ENCODE measurements around the gene MMP17. TPM values are rescaled to one million over a fixed set of nuclear protein-coding genes. Genes with fewer than 3 reads are reported as not detected.
A peak's percentile ranks its signal among the peaks of the same experiment; 100 is the strongest.

MMP17 gene
- polyA plus RNA-seq, 4 donors, result 2.5 to 4.5 TPM; not detected in 2

- no peak overlapping the region for H3K27ac ChIP-seq (ENCODE audit: low read depth in 1 of 3, low read length in 2 of 3)
- FAIRE-seq (no peak), DNase-seq (no peak)
- WGBS, 3 donors, result 80 to 95% (median 94%) methylated on average over 6 of the region's 6 CpGs
- no peaks in the 10 kb centered on the region for H3K9me3 ChIP-seq (ENCODE audit: control insufficient read depth in 2 of 2, insufficient read depth in 1 of 2, low read depth in 1 of 2, low read length in 1 of 2)
- no peaks in the 10 kb centered on the region for H3K4me1 ChIP-seq (ENCODE audit: control insufficient read depth in 3 of 3, insufficient read depth in 2 of 3, low read depth in 1 of 3, low read length in 2 of 3)
- no peak overlapping the region for H3K4me3 ChIP-seq (ENCODE audit: low read depth in 1 of 3, low read length in 3 of 3)
- no peaks in the 10 kb centered on the region for H3K27me3 ChIP-seq (ENCODE audit: control insufficient read depth in 3 of 3, insufficient read depth in 3 of 3, low read length in 3 of 3)
- H3K36me3 ChIP-seq (ENCODE audit: control insufficient read depth in 3 of 3, insufficient read depth in 2 of 3, low read depth in 1 of 3, low read length in 3 of 3), result peaks cover 3 to 78% (median 12%) of the 10 kb centered on the region in 3 donors
Observed at GRCh38 chr12:131796411-131796736, 31.8 kb upstream of the MMP17 start.

GRCh38 chr12:131796754-131797587 is 31.2 kb upstream of the MMP17 start:
- DNase-seq (no peak), FAIRE-seq (no peak)
- Histone ChIP-seq H3K36me3 (ENCODE audit: control insufficient read depth in 3 of 3, insufficient read depth in 2 of 3, low read depth in 1 of 3, low read length in 3 of 3) (peaks cover 3 to 78% (median 12%) of the 10 kb centered on the region in 3 donors), H3K4me1 (ENCODE audit: control insufficient read depth in 3 of 3, insufficient read depth in 2 of 3, low read depth in 1 of 3, low read length in 2 of 3) (no peaks in the 10 kb centered on the region), H3K27me3 (ENCODE audit: control insufficient read depth in 3 of 3, insufficient read depth in 3 of 3, low read length in 3 of 3) (no peaks in the 10 kb centered on the region), H3K9me3 (ENCODE audit: control insufficient read depth in 2 of 2, insufficient read depth in 1 of 2, low read depth in 1 of 2, low read length in 1 of 2) (no peaks in the 10 kb centered on the region), H3K4me3 (ENCODE audit: low read depth in 1 of 3, low read length in 3 of 3) (no peak overlapping the region), H3K27ac (ENCODE audit: low read depth in 1 of 3, low read length in 2 of 3) (no peak overlapping the region)
- WGBS, 3 donors, result 93 to 94% (median 94%) methylated on average over 27 to 28 of the region's 28 CpGs

- no peaks in the 10 kb centered on the region for H3K4me1 ChIP-seq (ENCODE audit: control insufficient read depth in 3 of 3, insufficient read depth in 2 of 3, low read depth in 1 of 3, low read length in 2 of 3)
- H3K27ac ChIP-seq (ENCODE audit: low read depth in 1 of 3, low read length in 2 of 3), result no peak overlapping the region
- peaks cover 3 to 82% (median 12%) of the 10 kb centered on the region in 3 donors for H3K36me3 ChIP-seq (ENCODE audit: control insufficient read depth in 3 of 3, insufficient read depth in 2 of 3, low read depth in 1 of 3, low read length in 3 of 3)
- H3K4me3 ChIP-seq (ENCODE audit: low read depth in 1 of 3, low read length in 3 of 3), result no peak overlapping the region
- 92 to 94% (median 94%) methylated on average over 10 of the region's 10 CpGs for WGBS, 3 donors
- no peak for FAIRE-seq
- no peak for DNase-seq
- H3K9me3 ChIP-seq (ENCODE audit: control insufficient read depth in 2 of 2, insufficient read depth in 1 of 2, low read depth in 1 of 2, low read length in 1 of 2), result no peaks in the 10 kb centered on the region
- no peaks in the 10 kb centered on the region for H3K27me3 ChIP-seq (ENCODE audit: control insufficient read depth in 3 of 3, insufficient read depth in 3 of 3, low read length in 3 of 3)
Observed at GRCh38 chr12:131797588-131797934, 30.6 kb upstream of the MMP17 start.

- Histone ChIP-seq H3K4me1 (ENCODE audit: control insufficient read depth in 3 of 3, insufficient read depth in 2 of 3, low read depth in 1 of 3, low read length in 2 of 3) (no peaks in the 10 kb centered on the region), H3K9me3 (ENCODE audit: control insufficient read depth in 2 of 2, insufficient read depth in 1 of 2, low read depth in 1 of 2, low read length in 1 of 2) (no peaks in the 10 kb centered on the region), H3K27me3 (ENCODE audit: control insufficient read depth in 3 of 3, insufficient read depth in 3 of 3, low read length in 3 of 3) (no peaks in the 10 kb centered on the region), H3K27ac (ENCODE audit: low read depth in 1 of 3, low read length in 2 of 3) (no peak overlapping the region), H3K4me3 (ENCODE audit: low read depth in 1 of 3, low read length in 3 of 3) (no peak overlapping the region), H3K36me3 (ENCODE audit: control insufficient read depth in 3 of 3, insufficient read depth in 2 of 3, low read depth in 1 of 3, low read length in 3 of 3) (peaks cover 3 to 73% (median 12%) of the 10 kb centered on the region in 3 donors)
- FAIRE-seq, result no peak
- WGBS, 3 donors, result 90 to 95% (median 91%) methylated on average over 21 of the region's 21 CpGs
- DNase-seq, result no peak
Observed at GRCh38 chr12:131799195-131799594, 29.0 kb upstream of the MMP17 start.

- no peaks in the 10 kb centered on the region for H3K4me1 ChIP-seq (ENCODE audit: control insufficient read depth in 3 of 3, insufficient read depth in 2 of 3, low read depth in 1 of 3, low read length in 2 of 3)
- H3K36me3 ChIP-seq (ENCODE audit: control insufficient read depth in 3 of 3, insufficient read depth in 2 of 3, low read depth in 1 of 3, low read length in 3 of 3), result peaks cover 3 to 67% (median 9%) of the 10 kb centered on the region in 3 donors
- DNase-seq (no peak), FAIRE-seq (no peak)
- H3K27ac ChIP-seq (ENCODE audit: low read depth in 1 of 3, low read length in 2 of 3), result no peak overlapping the region
- H3K27me3 ChIP-seq (ENCODE audit: control insufficient read depth in 3 of 3, insufficient read depth in 3 of 3, low read length in 3 of 3), result no peaks in the 10 kb centered on the region
- no peak overlapping the region for H3K4me3 ChIP-seq (ENCODE audit: low read depth in 1 of 3, low read length in 3 of 3)
- H3K9me3 ChIP-seq (ENCODE audit: control insufficient read depth in 2 of 2, insufficient read depth in 1 of 2, low read depth in 1 of 2, low read length in 1 of 2), result no peaks in the 10 kb centered on the region
- WGBS, 3 donors, result 88 to 92% (median 89%) methylated on average over 29 of the region's 29 CpGs
Observed at GRCh38 chr12:131799828-131800593, 28.2 kb upstream of the MMP17 start.

- H3K4me1 ChIP-seq (ENCODE audit: control insufficient read depth in 3 of 3, insufficient read depth in 2 of 3, low read depth in 1 of 3, low read length in 2 of 3), result no peaks in the 10 kb centered on the region
- no peaks in the 10 kb centered on the region for H3K9me3 ChIP-seq (ENCODE audit: control insufficient read depth in 2 of 2, insufficient read depth in 1 of 2, low read depth in 1 of 2, low read length in 1 of 2)
- FAIRE-seq, result no peak
- no peak for DNase-seq
- H3K27ac ChIP-seq (ENCODE audit: low read depth in 1 of 3, low read length in 2 of 3), result no peak overlapping the region
- no peak overlapping the region for H3K4me3 ChIP-seq (ENCODE audit: low read depth in 1 of 3, low read length in 3 of 3)
- 88 to 96% (median 92%) methylated on average over 20 of the region's 20 CpGs for WGBS, 3 donors
- no peaks in the 10 kb centered on the region for H3K27me3 ChIP-seq (ENCODE audit: control insufficient read depth in 3 of 3, insufficient read depth in 3 of 3, low read length in 3 of 3)
- H3K36me3 ChIP-seq (ENCODE audit: control insufficient read depth in 3 of 3, insufficient read depth in 2 of 3, low read depth in 1 of 3, low read length in 3 of 3), result peaks cover 3 to 61% (median 9%) of the 10 kb centered on the region in 3 donors
Observed at GRCh38 chr12:131800594-131801135, 27.5 kb upstream of the MMP17 start.

- Histone ChIP-seq H3K4me1 (ENCODE audit: control insufficient read depth in 3 of 3, insufficient read depth in 2 of 3, low read depth in 1 of 3, low read length in 2 of 3) (no peaks in the 10 kb centered on the region), H3K36me3 (ENCODE audit: control insufficient read depth in 3 of 3, insufficient read depth in 2 of 3, low read depth in 1 of 3, low read length in 3 of 3) (peaks cover 3 to 56% (median 9%) of the 10 kb centered on the region in 3 donors), H3K27ac (ENCODE audit: low read depth in 1 of 3, low read length in 2 of 3) (no peak overlapping the region), H3K4me3 (ENCODE audit: low read depth in 1 of 3, low read length in 3 of 3) (no peak overlapping the region), H3K27me3 (ENCODE audit: control insufficient read depth in 3 of 3, insufficient read depth in 3 of 3, low read length in 3 of 3) (no peaks in the 10 kb centered on the region), H3K9me3 (ENCODE audit: control insufficient read depth in 2 of 2, insufficient read depth in 1 of 2, low read depth in 1 of 2, low read length in 1 of 2) (no peaks in the 10 kb centered on the region)
- FAIRE-seq (no peak), DNase-seq (no peak)
- 77 to 83% (median 82%) methylated on average over 23 to 35 of the region's 35 CpGs for WGBS, 3 donors
Observed at GRCh38 chr12:131801254-131801866, 26.8 kb upstream of the MMP17 start.

GRCh38 chr12:131803961-131804521 is 24.2 kb upstream of the MMP17 start:
- DNase-seq, result peak in 1 of 2 donors; percentile 37
- peak overlapping the region in 1 of 3 donors; percentile 12 for H3K27ac ChIP-seq (ENCODE audit: low read depth in 1 of 3, low read length in 2 of 3)
- no peak for FAIRE-seq

More at GRCh38 chr12:131803961-131804521, 24.2 kb upstream of the MMP17 start:
- H3K4me1 ChIP-seq (ENCODE audit: control insufficient read depth in 3 of 3, insufficient read depth in 2 of 3, low read depth in 1 of 3, low read length in 2 of 3), result no peaks in the 10 kb centered on the region
- no peak overlapping the region for H3K4me3 ChIP-seq (ENCODE audit: low read depth in 1 of 3, low read length in 3 of 3)
- H3K9me3 ChIP-seq (ENCODE audit: control insufficient read depth in 2 of 2, insufficient read depth in 1 of 2, low read depth in 1 of 2, low read length in 1 of 2), result no peaks in the 10 kb centered on the region
- 19 to 35% (median 29%) methylated on average over 11 of the region's 11 CpGs for WGBS, 3 donors
- H3K36me3 ChIP-seq (ENCODE audit: control insufficient read depth in 3 of 3, insufficient read depth in 2 of 3, low read depth in 1 of 3, low read length in 3 of 3), result peaks cover 0 to 36% (median 4%) of the 10 kb centered on the region in 3 donors
- H3K27me3 ChIP-seq (ENCODE audit: control insufficient read depth in 3 of 3, insufficient read depth in 3 of 3, low read length in 3 of 3), result no peaks in the 10 kb centered on the region
